SK-N-SH treated with all-trans-retinoic acid at 6 μM for 48 hours (cell line): ENCODE data around the gene CHI3L1.

Experiments
- ARNTL ChIP-seq: fragments of 450-650 bp; formaldehyde crosslinking; IDR thresholded peaks from 2 replicates; pipeline ENCODE4 v1.5.0; 2020; ENCODE audit warnings: low read depth, mild to moderate bottlenecking, moderate library complexity, borderline replicate concordance
- CSDC2 ChIP-seq: fragments of 250-450 bp; sonication (Bioruptor Pico); IDR thresholded peaks from 2 replicates; pipeline ENCODE4 v1.5.0; 2020; ENCODE audit warnings: mild to moderate bottlenecking, moderate library complexity
- ESRRG ChIP-seq: fragments of 250-450 bp; sonication (Bioruptor Pico); IDR thresholded peaks from 2 replicates; pipeline ENCODE4 v1.6.1; 2021; ENCODE audit warnings: mild to moderate bottlenecking
- OSR1 ChIP-seq: fragments of 250-450 bp; sonication (Bioruptor Pico); IDR thresholded peaks from 2 replicates; pipeline ENCODE4 v1.8.0; 2022; ENCODE audit warnings: moderate library complexity, mild to moderate bottlenecking, inconsistent platforms
- PATZ1 ChIP-seq: fragments of 250-450 bp; sonication (Bioruptor Pico); IDR thresholded peaks from 2 replicates; pipeline ENCODE4 v1.8.0; 2020; ENCODE audit warnings: mild to moderate bottlenecking, moderate library complexity, borderline replicate concordance
- POU6F1 ChIP-seq: fragments of 250-450 bp; sonication (Bioruptor Pico); IDR thresholded peaks from 2 replicates; pipeline ENCODE4 v1.8.0; 2021; ENCODE audit warnings: low read depth, mild to moderate bottlenecking, moderate library complexity, borderline replicate concordance
- SNAI2 ChIP-seq: fragments of 250-450 bp; sonication (Bioruptor Pico); IDR thresholded peaks from 2 replicates; pipeline ENCODE4 v1.5.0; 2020; ENCODE audit warnings: mild to moderate bottlenecking, moderate library complexity
- TCF4 ChIP-seq: fragments of 250-450 bp; sonication (Bioruptor Pico); IDR thresholded peaks from 2 replicates; pipeline ENCODE4 v1.8.0; 2021; ENCODE audit warnings: mild to moderate bottlenecking, moderate library complexity, borderline replicate concordance
- TSHZ2 ChIP-seq: fragments of 250-450 bp; sonication (Bioruptor Pico); IDR thresholded peaks from 2 replicates; pipeline ENCODE4 v1.5.0; 2020; ENCODE audit warnings: mild to moderate bottlenecking, moderate library complexity
- ZC3H10 ChIP-seq: fragments of 250-450 bp; sonication (Bioruptor Pico); IDR thresholded peaks from 2 replicates; pipeline ENCODE4 v1.5.1; 2021; ENCODE audit warnings: mild to moderate bottlenecking, moderate library complexity
- ZFP3 ChIP-seq: fragments of 250-450 bp; sonication (Bioruptor Pico); IDR thresholded peaks from 2 replicates; pipeline ENCODE4 v1.5.0; 2020; ENCODE audit warnings: mild to moderate bottlenecking, moderate library complexity
- ZFP30 ChIP-seq: fragments of 450-650 bp; formaldehyde crosslinking; IDR thresholded peaks from 2 replicates; pipeline ENCODE4 v1.5.0; 2022; ENCODE audit warnings: mild to moderate bottlenecking, moderate library complexity
- ZNF565 ChIP-seq: fragments of 450-650 bp; formaldehyde crosslinking; conservative IDR thresholded peaks from 2 replicates; pipeline ENCODE4 v1.5.0; 2020; ENCODE audit warnings: low read depth, mild to moderate bottlenecking, moderate library complexity
- TF ChIP-seq, protein P1 (sequence below): fragments of 250-450 bp; sonication (Bioruptor Pico); IDR thresholded peaks from 2 replicates; pipeline ENCODE4 v1.5.1; 2020; ENCODE audit warnings: low read depth, mild to moderate bottlenecking, moderate library complexity

DNA sequence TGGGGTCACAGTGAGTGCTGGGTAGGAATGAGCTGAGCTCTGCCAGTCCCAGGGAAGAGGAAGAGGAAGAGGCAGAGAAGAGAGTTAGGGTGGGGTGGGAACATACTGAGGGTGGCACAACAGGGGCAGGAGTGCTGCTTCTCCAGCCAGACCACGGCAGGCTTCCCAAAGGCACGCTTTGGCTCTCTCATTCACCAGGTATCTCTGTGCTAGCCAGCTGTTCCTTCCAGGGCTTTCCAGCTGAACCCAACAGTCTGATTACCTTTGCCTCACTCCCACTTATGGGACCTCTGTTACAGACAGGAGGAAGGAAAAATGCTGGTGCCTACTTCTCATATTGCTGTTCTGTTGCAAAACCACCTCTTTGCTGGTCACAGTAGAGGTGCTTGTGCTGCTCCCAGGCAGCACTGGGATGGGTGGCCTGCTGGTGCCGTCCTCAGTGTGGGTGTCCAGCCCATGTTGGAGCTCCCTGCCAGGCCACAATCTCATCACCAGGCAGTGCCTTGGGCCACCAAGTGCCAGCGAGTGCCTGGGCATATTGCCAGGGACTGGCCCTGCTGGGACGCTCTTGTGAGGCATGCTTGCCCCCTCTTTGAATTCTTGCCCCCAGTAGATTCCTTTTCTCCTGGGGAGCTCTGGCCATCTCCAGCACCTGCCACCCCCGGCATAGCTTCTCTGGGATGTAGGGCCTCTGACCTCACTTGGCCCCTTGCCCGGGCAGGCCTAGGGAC lies 56.8 kb downstream of the CHI3L1 start:
- TF ChIP-seq PATZ1 (CRISPR knock-in tag) (no peak), CSDC2 (CRISPR knock-in tag) (no peak), ZFP30 (CRISPR knock-in tag) (no peak), ZFP3 (CRISPR knock-in tag) (no peak), POU6F1 (CRISPR knock-in tag) (no peak), ESRRG (CRISPR knock-in tag) (no peak), SNAI2 (no peak), ZNF565 (no peak), ZC3H10 (CRISPR knock-in tag) (no peak), ARNTL (CRISPR knock-in tag) (no peak), TSHZ2 (no peak), OSR1 (no peak), TCF4 (CRISPR knock-in tag) (no peak)
- TF ChIP-seq, protein P1, sequence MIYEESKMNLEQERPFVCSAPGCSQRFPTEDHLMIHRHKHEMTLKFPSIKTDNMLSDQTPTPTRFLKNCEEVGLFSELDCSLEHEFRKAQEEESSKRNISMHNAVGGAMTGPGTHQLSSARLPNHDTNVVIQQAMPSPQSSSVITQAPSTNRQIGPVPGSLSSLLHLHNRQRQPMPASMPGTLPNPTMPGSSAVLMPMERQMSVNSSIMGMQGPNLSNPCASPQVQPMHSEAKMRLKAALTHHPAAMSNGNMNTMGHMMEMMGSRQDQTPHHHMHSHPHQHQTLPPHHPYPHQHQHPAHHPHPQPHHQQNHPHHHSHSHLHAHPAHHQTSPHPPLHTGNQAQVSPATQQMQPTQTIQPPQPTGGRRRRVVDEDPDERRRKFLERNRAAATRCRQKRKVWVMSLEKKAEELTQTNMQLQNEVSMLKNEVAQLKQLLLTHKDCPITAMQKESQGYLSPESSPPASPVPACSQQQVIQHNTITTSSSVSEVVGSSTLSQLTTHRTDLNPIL (CRISPR knock-in tag): no peak
